Lower lobe of right lung (tissue), 2 donors: Measurements from ENCODE around the gene SAMD13. TPM values are rescaled to one million over a fixed set of nuclear protein-coding genes. Genes with fewer than 3 reads are reported as not detected.

Source experiments
- ATAC-seq, 2 donors: fragments of 200-7000 bp; cut with Tn5 transposase; one replicate each; pipeline ENCODE4 v1.9.1; 2020 to 2022; ENCODE audit warnings: mild to moderate bottlenecking in 2 of 2, moderate library complexity in 2 of 2
- DNase-seq: peaks from one replicate; pipeline ENCODE4 v3.0.0-alpha.2; 2020
- H3K27ac ChIP-seq: fragments of 200-600 bp; one replicate; pipeline ENCODE4 v1.8.0; 2022
- H3K27me3 ChIP-seq: fragments of 200-600 bp; one replicate; pipeline ENCODE4 v1.8.0; 2022; ENCODE audit warnings: low read depth
- H3K36me3 ChIP-seq: fragments of 200-600 bp; one replicate; pipeline ENCODE4 v1.8.0; 2022; ENCODE audit warnings: mild to moderate bottlenecking
- H3K4me1 ChIP-seq: fragments of 200-600 bp; one replicate; pipeline ENCODE4 v1.8.0; 2022
- H3K4me3 ChIP-seq: fragments of 200-600 bp; one replicate; pipeline ENCODE4 v1.8.0; 2022; ENCODE audit warnings: mild to moderate bottlenecking
- H3K9me3 ChIP-seq: fragments of 200-600 bp; one replicate; pipeline ENCODE4 v1.8.0; 2022
- CTCF ChIP-seq: fragments of 200-600 bp; IDR thresholded peaks from one replicate; pipeline ENCODE4 v1.8.0; 2022; ENCODE audit warnings: antibody characterized with exemption, mild to moderate bottlenecking
- intact Hi-C: fragments of 100-400 bp; cut with DNase I; formaldehyde crosslinking; loops from one replicate; pipeline ENCODE4 v1.11.0; 2022
- total RNA-seq: library from RNA; stranded (reverse); fragmentation: NEBNext Ultra II Directional; extraction: Animal tissue kit (Norgen Biotek cat#: 25700); gene quantifications from one replicate; pipeline ENCODE4 v1.2.1, GENCODE V29; 2021
- donor health status: DM: no; HTN: yes; CAD: no; lungs with severe emphysema.

Gene SAMD13
- total RNA-seq, 1 donor from 2014 or later = 2.2 TPM

- Histone ChIP-seq H3K27ac (peak overlapping the region; percentile 61), H3K36me3 (no peaks in the 10 kb centered on the region), H3K4me1 (peaks cover 6% of the 10 kb centered on the region), H3K9me3 (no peaks in the 10 kb centered on the region), H3K4me3 (no peak overlapping the region), H3K27me3 (no peaks in the 10 kb centered on the region)
- no peak for TF ChIP-seq CTCF
- peak; percentile 63 to 70 for ATAC-seq
- DNase-seq = no peak
- intact Hi-C loops = no loop called here
These were observed 29.9 kb upstream of the SAMD13 start for GRCh38 chr1:84271441-84272151.

- H3K4me3 ChIP-seq = no peak overlapping the region
- peak overlapping the region; percentile 61 for H3K27ac ChIP-seq
These were observed 29.1 kb upstream of the SAMD13 start for GRCh38 chr1:84272401-84272800.

GRCh38 chr1:84277343-84278059 is 24.0 kb upstream of the SAMD13 start:
- no peak overlapping the region for H3K4me3 ChIP-seq
- ATAC-seq (no peak), DNase-seq (no peak)
- H3K4me1 ChIP-seq = no peaks in the 10 kb centered on the region
- intact Hi-C loops = no loop called here
- no peaks in the 10 kb centered on the region for H3K27me3 ChIP-seq
- no peak for TF ChIP-seq CTCF
- H3K27ac ChIP-seq = no peak overlapping the region
- H3K36me3 ChIP-seq = no peaks in the 10 kb centered on the region
- H3K9me3 ChIP-seq = no peaks in the 10 kb centered on the region

More at GRCh38 chr1:84272401-84272800, 29.1 kb upstream of the SAMD13 start:
- Histone ChIP-seq H3K36me3 (no peaks in the 10 kb centered on the region), H3K27me3 (no peaks in the 10 kb centered on the region), H3K4me1 (peaks cover 6% of the 10 kb centered on the region), H3K9me3 (no peaks in the 10 kb centered on the region)
- ATAC-seq (peak; percentile 90 to 93), DNase-seq (no peak)
- TF ChIP-seq CTCF = no peak
- intact Hi-C loops = no loop called here

- Histone ChIP-seq H3K27ac (no peak overlapping the region), H3K27me3 (no peaks in the 10 kb centered on the region), H3K9me3 (no peaks in the 10 kb centered on the region), H3K36me3 (no peaks in the 10 kb centered on the region), H3K4me3 (no peak overlapping the region), H3K4me1 (no peaks in the 10 kb centered on the region)
- no peak for DNase-seq
- intact Hi-C loops = no loop called here
- no peak for TF ChIP-seq CTCF
- ATAC-seq = no peak
These were observed 22.6 kb upstream of the SAMD13 start for GRCh38 chr1:84278905-84279304.

GRCh38 chr1:84280912-84281311 is 20.6 kb upstream of the SAMD13 start:
- no peak overlapping the region for H3K27ac ChIP-seq
- intact Hi-C loops = no loop called here
- TF ChIP-seq CTCF = no peak
- H3K27me3 ChIP-seq = no peaks in the 10 kb centered on the region
- no peak overlapping the region for H3K4me3 ChIP-seq
- H3K36me3 ChIP-seq = no peaks in the 10 kb centered on the region
- no peaks in the 10 kb centered on the region for H3K4me1 ChIP-seq
- no peak for ATAC-seq
- no peaks in the 10 kb centered on the region for H3K9me3 ChIP-seq
- no peak for DNase-seq
